ENCODE data around the gene SH2D4B. TPM values are rescaled to one million over a fixed set of nuclear protein-coding genes. Genes with fewer than 3 reads are reported as not detected.

SH2D4B gene
- total and polyA plus RNA-seq, 2 experiments from 2014 or later = not detected

GRCh38 chr10:80684259-80684658 is 146.6 kb downstream of the SH2D4B start:
- H3K79me2 ChIP-seq = no peaks in the 10 kb centered on the region
- DNase-seq (ENCODE audit: low spot score) = no peak
- WGBS (ENCODE audit: low lambda C conversion rate, missing lambda C conversion rate) = 33% methylated on average over 1 of the region's 1 CpG
- H3K9me3 ChIP-seq (ENCODE audit: low read depth) = no peaks in the 10 kb centered on the region
- H3K27ac ChIP-seq = no peak overlapping the region
- H3K4me3 ChIP-seq = no peak overlapping the region
- H3K36me3 ChIP-seq (replicated peaks; ENCODE audit: insufficient read depth, low read depth) = no peaks in the 10 kb centered on the region
- no peaks in the 10 kb centered on the region for H4K20me1 ChIP-seq (ENCODE audit: insufficient read depth, poor library complexity, severe bottlenecking)
- peaks cover 15% of the 10 kb centered on the region for H3K4me1 ChIP-seq (ENCODE audit: insufficient read depth)
- H3K27me3 ChIP-seq = no peaks in the 10 kb centered on the region
- H3K9me2 ChIP-seq (replicated peaks; ENCODE audit: insufficient read depth) = no peaks in the 10 kb centered on the region
- H3K4me2 ChIP-seq = no peak overlapping the region
- no peak for TF ChIP-seq EZH2 (IDR thresholded peaks at IDR 0.05; ENCODE audit: borderline replicate concordance)
- TF ChIP-seq EZH2phosphoT487 (IDR thresholded peaks at IDR 0.05; ENCODE audit: low read depth, severe bottlenecking, unreplicated experiment) = no peak
- no peak for TF ChIP-seq CTCF (IDR thresholded peaks at IDR 0.05; ENCODE audit: poor library complexity)
- H2AFZ ChIP-seq = no peak overlapping the region

DNA sequence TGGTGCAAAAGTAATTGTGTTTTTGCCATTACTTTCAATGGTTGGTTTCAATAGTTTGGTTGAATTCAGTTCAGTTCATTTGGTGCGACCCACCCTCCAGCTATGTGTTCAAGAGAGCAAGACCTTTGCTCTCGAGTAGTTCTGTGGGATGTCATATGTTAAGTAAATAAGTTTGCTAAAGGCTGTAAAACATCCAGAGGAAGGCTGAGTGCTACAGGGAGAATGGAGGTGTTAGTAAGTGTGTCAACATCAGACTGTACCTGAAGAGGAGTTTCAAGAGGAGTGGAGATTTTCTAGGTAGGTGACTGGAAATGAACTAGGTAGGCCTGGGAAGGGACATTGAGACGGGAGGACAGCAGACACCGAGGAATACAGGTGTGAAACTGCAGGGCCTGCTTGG is 147.7 kb downstream of the SH2D4B start:
- Histone ChIP-seq H2AFZ (no peak overlapping the region), H3K9me3 (ENCODE audit: low read depth) (no peaks in the 10 kb centered on the region), H4K20me1 (ENCODE audit: insufficient read depth, poor library complexity, severe bottlenecking) (no peaks in the 10 kb centered on the region), H3K79me2 (no peaks in the 10 kb centered on the region), H3K4me1 (ENCODE audit: insufficient read depth) (peaks cover 15% of the 10 kb centered on the region), H3K4me3 (no peak overlapping the region), H3K27ac (peak overlapping the region; percentile 37), H3K4me2 (peak overlapping the region; percentile 39), H3K9me2 (replicated peaks; ENCODE audit: insufficient read depth) (no peaks in the 10 kb centered on the region), H3K36me3 (replicated peaks; ENCODE audit: insufficient read depth, low read depth) (no peaks in the 10 kb centered on the region), H3K27me3 (no peaks in the 10 kb centered on the region)
- peak; percentile 28 for DNase-seq (ENCODE audit: low spot score)
- no peak for TF ChIP-seq EZH2phosphoT487 (IDR thresholded peaks at IDR 0.05; ENCODE audit: low read depth, severe bottlenecking, unreplicated experiment)
- TF ChIP-seq EZH2 (IDR thresholded peaks at IDR 0.05; ENCODE audit: borderline replicate concordance) = no peak
- TF ChIP-seq CTCF (IDR thresholded peaks at IDR 0.05; ENCODE audit: poor library complexity) = no peak
- 54% methylated on average over 4 of the region's 4 CpGs for WGBS (ENCODE audit: low lambda C conversion rate, missing lambda C conversion rate)

GRCh38 chr10:80686734-80687475 is 149.2 kb downstream of the SH2D4B start:
- Histone ChIP-seq H3K4me2 (no peak overlapping the region), H3K4me1 (ENCODE audit: insufficient read depth) (peaks cover 15% of the 10 kb centered on the region), H4K20me1 (ENCODE audit: insufficient read depth, poor library complexity, severe bottlenecking) (no peaks in the 10 kb centered on the region), H3K27ac (no peak overlapping the region), H3K79me2 (no peaks in the 10 kb centered on the region), H3K9me2 (replicated peaks; ENCODE audit: insufficient read depth) (no peaks in the 10 kb centered on the region), H3K9me3 (ENCODE audit: low read depth) (no peaks in the 10 kb centered on the region), H2AFZ (no peak overlapping the region), H3K4me3 (no peak overlapping the region), H3K36me3 (replicated peaks; ENCODE audit: insufficient read depth, low read depth) (no peaks in the 10 kb centered on the region), H3K27me3 (peaks cover 2% of the 10 kb centered on the region)
- TF ChIP-seq EZH2phosphoT487 (IDR thresholded peaks at IDR 0.05; ENCODE audit: low read depth, severe bottlenecking, unreplicated experiment) = no peak
- no peak for TF ChIP-seq EZH2 (IDR thresholded peaks at IDR 0.05; ENCODE audit: borderline replicate concordance)
- TF ChIP-seq CTCF (IDR thresholded peaks at IDR 0.05; ENCODE audit: poor library complexity) = no peak
- no peak for DNase-seq (ENCODE audit: low spot score)
- WGBS (ENCODE audit: low lambda C conversion rate, missing lambda C conversion rate) = 76% methylated on average over 6 of the region's 6 CpGs

All from hepatocyte (in vitro differentiated cells).